PC-9 (cell line): ENCODE data around the gene CNTNAP2. TPM values are rescaled to one million over a fixed set of nuclear protein-coding genes. Genes with fewer than 3 reads are reported as not detected.

Experiments
- BruUV-seq: library from RNA; stranded (reverse); fragments of 400-500 nt; replicated peaks from 2 replicates; lab custom pipeline; 2021; lab: Mats Ljungman, UMichigan
- CTCF ChIA-PET: fragments of 300-600 bp; sonication (Branson Sonifier 250); formaldehyde crosslinking; loops from one replicate; lab custom pipeline; 2022; ENCODE audit warnings: antibody characterized with exemption; lab: Charles Lee
- POLR2A ChIA-PET: fragments of 300-600 bp; sonication (Branson Sonifier 250); formaldehyde crosslinking; loops from one replicate; lab custom pipeline; 2022; ENCODE audit warnings: antibody characterized with exemption; ENCODE audit not compliant: unreplicated experiment; lab: Charles Lee
- DNase-seq, 2 experiments: peaks; one replicate each; pipeline versions ENCODE4 v3.0.0 to v3.0.0-alpha.2; 2015 to 2022; ENCODE audit warnings: mixed read lengths in 1 of 2
- H2AFZ ChIP-seq: fragments of 200-600 bp; sonication (generic); 2 replicates; pipeline ENCODE4 v1.8.1; 2017; ENCODE audit warnings: antibody characterized with exemption
- H3F3A ChIP-seq: fragments of 200-600 bp; sonication (generic); 2 replicates; pipeline ENCODE4 v1.8.1; 2017; ENCODE audit warnings: antibody characterized with exemption, mild to moderate bottlenecking, low read depth; ENCODE audit not compliant: insufficient read depth
- H3K27ac ChIP-seq: fragments of 200-600 bp; sonication (generic); 2 replicates; pipeline ENCODE4 v1.6.1; 2016; ENCODE audit warnings: mixed run types
- H3K27me3 ChIP-seq: fragments of 200-600 bp; sonication (generic); 2 replicates; pipeline ENCODE4 v1.6.1; 2016; ENCODE audit warnings: low read depth, mixed run types; ENCODE audit not compliant: insufficient read depth
- H3K36me3 ChIP-seq: fragments of 200-600 bp; sonication (generic); 2 replicates; pipeline ENCODE4 v1.6.1; 2016; ENCODE audit warnings: low read depth, mixed run types
- H3K4me1 ChIP-seq: fragments of 200-600 bp; sonication (generic); replicated peaks from 2 replicates; pipeline ENCODE4 v1.6.1; 2016; ENCODE audit warnings: mixed run types; ENCODE audit not compliant: insufficient read depth
- H3K4me2 ChIP-seq: fragments of 200-600 bp; sonication (generic); 2 replicates; pipeline ENCODE4 v1.6.1; 2017; ENCODE audit warnings: mixed run types
- H3K4me3 ChIP-seq: fragments of 200-600 bp; sonication (generic); 2 replicates; pipeline ENCODE4 v1.6.1; 2016; ENCODE audit warnings: mixed run types
- H3K79me2 ChIP-seq: fragments of 200-600 bp; sonication (generic); 2 replicates; pipeline ENCODE4 v1.6.1; 2017; ENCODE audit warnings: low read depth, mixed run types
- H3K9me2 ChIP-seq: fragments of 200-600 bp; sonication (generic); 2 replicates; pipeline ENCODE4 v1.8.1; 2017; ENCODE audit warnings: mild to moderate bottlenecking; ENCODE audit not compliant: insufficient read depth
- H3K9me3 ChIP-seq: fragments of 200-600 bp; sonication (generic); 2 replicates; pipeline ENCODE4 v1.8.1; 2016; ENCODE audit warnings: low read depth; ENCODE audit not compliant: insufficient read depth
- H4K20me1 ChIP-seq: fragments of 200-600 bp; sonication (generic); 2 replicates; pipeline ENCODE4 v1.8.1; 2017; ENCODE audit not compliant: insufficient read depth
- EZH2 ChIP-seq: fragments of 200-600 bp; sonication (generic); IDR thresholded peaks from 2 replicates; pipeline ENCODE4 v1.8.0; 2017; ENCODE audit warnings: antibody characterized with exemption, low read depth
- intact Hi-C: fragments of 100-400 bp; cut with micrococcal nuclease; formaldehyde crosslinking; loops from one replicate; pipeline ENCODE4 v1.10.0; 2022; ENCODE audit not compliant: unreplicated experiment
- total RNA-seq: library from RNA; stranded (reverse); gene quantifications from 2 replicates; pipeline ENCODE4 v1.2.3, GENCODE V29; 2021
- TF ChIP-seq, protein P1 (sequence below): fragments of 200-600 bp; sonication (generic); conservative IDR thresholded peaks from 2 replicates; pipeline ENCODE4 v1.6.1; 2017; ENCODE audit warnings: mixed run types, antibody characterized with exemption, mild to moderate bottlenecking, moderate library complexity

CNTNAP2 gene
- total RNA-seq, 1 experiment from 2014 or later: not detected

DNA sequence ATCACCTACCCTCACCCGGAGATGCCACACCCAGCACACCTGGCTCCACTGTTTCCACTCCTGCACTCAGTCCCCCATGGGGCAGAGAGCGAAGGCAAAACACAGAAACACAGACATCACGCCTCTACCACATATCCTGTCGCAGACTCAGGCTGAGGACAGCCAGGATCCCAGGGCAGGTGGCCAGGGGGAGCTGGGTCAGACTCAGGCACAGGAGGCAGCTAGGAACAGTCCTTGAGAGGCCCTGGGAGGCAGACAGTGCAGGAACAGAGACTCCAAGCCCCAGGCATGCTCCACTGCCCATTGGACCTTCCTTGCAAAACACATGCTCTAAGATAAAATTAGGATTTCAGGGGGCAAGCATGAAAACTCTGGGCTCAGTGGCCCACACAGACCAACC is 2319.5 kb downstream of the CNTNAP2 start:
- TF ChIP-seq, protein P1, sequence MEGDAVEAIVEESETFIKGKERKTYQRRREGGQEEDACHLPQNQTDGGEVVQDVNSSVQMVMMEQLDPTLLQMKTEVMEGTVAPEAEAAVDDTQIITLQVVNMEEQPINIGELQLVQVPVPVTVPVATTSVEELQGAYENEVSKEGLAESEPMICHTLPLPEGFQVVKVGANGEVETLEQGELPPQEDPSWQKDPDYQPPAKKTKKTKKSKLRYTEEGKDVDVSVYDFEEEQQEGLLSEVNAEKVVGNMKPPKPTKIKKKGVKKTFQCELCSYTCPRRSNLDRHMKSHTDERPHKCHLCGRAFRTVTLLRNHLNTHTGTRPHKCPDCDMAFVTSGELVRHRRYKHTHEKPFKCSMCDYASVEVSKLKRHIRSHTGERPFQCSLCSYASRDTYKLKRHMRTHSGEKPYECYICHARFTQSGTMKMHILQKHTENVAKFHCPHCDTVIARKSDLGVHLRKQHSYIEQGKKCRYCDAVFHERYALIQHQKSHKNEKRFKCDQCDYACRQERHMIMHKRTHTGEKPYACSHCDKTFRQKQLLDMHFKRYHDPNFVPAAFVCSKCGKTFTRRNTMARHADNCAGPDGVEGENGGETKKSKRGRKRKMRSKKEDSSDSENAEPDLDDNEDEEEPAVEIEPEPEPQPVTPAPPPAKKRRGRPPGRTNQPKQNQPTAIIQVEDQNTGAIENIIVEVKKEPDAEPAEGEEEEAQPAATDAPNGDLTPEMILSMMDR: no peak
- TF ChIP-seq EZH2: no peak

DNA sequence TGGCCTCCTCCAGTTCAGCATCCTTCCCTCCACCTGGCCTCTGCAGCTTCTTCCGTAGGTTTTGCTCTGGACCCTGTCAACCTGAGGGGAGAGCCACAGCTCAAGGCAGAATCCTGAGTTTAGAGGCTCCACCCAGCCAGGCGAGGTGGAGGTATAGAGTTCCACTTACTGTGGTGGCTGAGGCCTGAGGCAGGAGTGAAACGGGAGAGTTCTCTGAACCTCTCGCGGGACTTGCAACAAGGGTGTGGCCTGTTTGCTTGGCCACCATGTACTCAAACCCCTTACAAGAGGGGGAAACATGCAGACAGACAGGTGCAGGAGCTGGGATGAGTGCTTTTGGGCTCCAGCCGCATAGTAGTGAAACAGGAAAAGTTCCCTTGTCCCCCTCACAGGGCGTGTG is 2320.0 kb downstream of the CNTNAP2 start:
- H2AFZ ChIP-seq: no peak overlapping the region
- H3K27me3 ChIP-seq: peaks cover 88% of the 10 kb centered on the region
- POLR2A ChIA-PET: no interaction called here
- H3F3A ChIP-seq: no peaks in the 10 kb centered on the region
- no peaks in the 10 kb centered on the region for H4K20me1 ChIP-seq
- no peak overlapping the region for H3K4me2 ChIP-seq
- H3K4me1 ChIP-seq: no peaks in the 10 kb centered on the region
- CTCF ChIA-PET: no interaction called here
- no peaks in the 10 kb centered on the region for H3K36me3 ChIP-seq
- intact Hi-C loops: no loop called here
- no peak for DNase-seq
- TF ChIP-seq EZH2: no peak
- TF ChIP-seq, protein P1: no peak
- no peak overlapping the region for H3K4me3 ChIP-seq
- H3K9me3 ChIP-seq: no peaks in the 10 kb centered on the region
- H3K9me2 ChIP-seq: no peaks in the 10 kb centered on the region
- BruUV-seq: no TSS peak
- H3K27ac ChIP-seq: no peak overlapping the region
- no peaks in the 10 kb centered on the region for H3K79me2 ChIP-seq

More for the DNA sequence above, 2319.5 kb downstream of the CNTNAP2 start:
- no peak for DNase-seq
- Histone ChIP-seq H2AFZ (no peak overlapping the region), H3K4me2 (no peak overlapping the region), H3K79me2 (no peaks in the 10 kb centered on the region), H3K27me3 (peaks cover 86% of the 10 kb centered on the region), H4K20me1 (no peaks in the 10 kb centered on the region), H3K36me3 (no peaks in the 10 kb centered on the region), H3K4me3 (no peak overlapping the region), H3K9me2 (no peaks in the 10 kb centered on the region), H3K4me1 (no peaks in the 10 kb centered on the region), H3F3A (no peaks in the 10 kb centered on the region), H3K27ac (no peak overlapping the region), H3K9me3 (no peaks in the 10 kb centered on the region)
- intact Hi-C loops: no loop called here
- POLR2A ChIA-PET: no interaction called here
- CTCF ChIA-PET: no interaction called here
- BruUV-seq: no TSS peak

DNA sequence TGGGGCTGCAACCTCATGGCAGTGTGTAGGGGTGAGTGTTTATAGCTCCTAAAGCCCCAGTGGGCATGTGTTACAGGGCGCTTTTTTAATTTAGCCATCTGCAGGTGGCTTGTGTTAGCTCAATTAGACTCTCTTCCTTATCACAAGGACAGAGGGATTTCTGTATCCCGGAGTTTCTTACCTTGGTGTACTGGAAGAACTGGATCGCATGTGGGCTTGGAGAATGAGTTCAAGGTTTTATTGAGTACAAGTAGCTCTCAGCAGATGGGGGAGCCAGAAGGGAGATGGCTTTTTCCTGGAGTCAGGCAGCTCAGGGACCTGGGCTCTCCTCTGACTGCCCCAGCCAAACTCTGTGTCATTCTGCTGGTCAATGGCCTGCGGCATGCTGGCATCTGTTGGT is 2320.4 kb downstream of the CNTNAP2 start:
- ChIA-PET CTCF (no interaction called here), POLR2A (no interaction called here)
- no peak overlapping the region for H3K27ac ChIP-seq
- no peaks in the 10 kb centered on the region for H3K79me2 ChIP-seq
- H3K4me1 ChIP-seq: no peaks in the 10 kb centered on the region
- no TSS peak for BruUV-seq
- no peaks in the 10 kb centered on the region for H3K9me2 ChIP-seq
- no peak overlapping the region for H3K4me3 ChIP-seq
- no peak overlapping the region for H3K4me2 ChIP-seq
- H2AFZ ChIP-seq: no peak overlapping the region
- H3F3A ChIP-seq: no peaks in the 10 kb centered on the region
- TF ChIP-seq, protein P1: no peak
- TF ChIP-seq EZH2: no peak
- intact Hi-C loops: no loop called here
- no peaks in the 10 kb centered on the region for H4K20me1 ChIP-seq
- no peaks in the 10 kb centered on the region for H3K9me3 ChIP-seq
- H3K27me3 ChIP-seq: peaks cover 88% of the 10 kb centered on the region
- no peaks in the 10 kb centered on the region for H3K36me3 ChIP-seq
- DNase-seq: no peak
